ENCODE measurements around the gene TRIO. TPM values are rescaled to one million over a fixed set of nuclear protein-coding genes. Genes with fewer than 3 reads are reported as not detected.
"Not testable (repeated sequence)": the region's sequence is repeated elsewhere in the genome, so short reads cannot be mapped to it uniquely, and the experiment has no call there.

TRIO gene
- total and polyA plus RNA-seq, 11 donors = 35.2 to 99.1 (median 58.4) TPM

DNA sequence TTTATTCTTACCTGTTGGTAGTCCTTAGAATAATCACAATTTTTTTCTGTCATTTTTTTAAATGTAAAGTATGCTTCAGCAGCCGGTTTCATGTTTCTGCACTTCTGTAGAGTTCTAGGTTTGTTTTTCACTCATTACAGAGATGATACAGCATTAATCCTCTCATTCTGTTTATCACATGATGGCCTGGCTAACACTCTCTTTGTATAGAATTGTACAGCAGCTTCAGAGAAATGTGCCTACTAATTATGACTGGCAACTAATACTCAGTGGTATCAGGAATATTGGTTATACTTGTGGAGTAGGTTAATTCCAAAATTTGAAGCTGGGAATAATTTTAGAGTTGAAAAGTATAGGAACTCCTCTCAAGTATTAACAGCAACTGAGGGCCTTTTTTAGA lies 245.6 kb downstream of the TRIO start:
- ATAC-seq (no peak), DNase-seq (no peak)
- Histone ChIP-seq H3K36me3 (peaks cover 3 to 100% (median 90%) of the 10 kb centered on the region in 9 donors), H3K27me3 (no peaks in the 10 kb centered on the region), H3K9me3 (peaks cover 0 to 4% (median 0%) of the 10 kb centered on the region in 12 donors), H3K4me1 (no peaks in the 10 kb centered on the region), H3K27ac (no peak overlapping the region), H3K4me3 (no peak overlapping the region)
- TF ChIP-seq POLR2A (IDR thresholded peaks at IDR 0.05) (no peak), CTCF (IDR thresholded peaks at IDR 0.05) (no peak)
- WGBS, 4 donors = 92 to 100% (median 95%) methylated on average over 1 of the region's 1 CpG
- intact Hi-C loops (cut with DNase I) = no loop called here

DNA sequence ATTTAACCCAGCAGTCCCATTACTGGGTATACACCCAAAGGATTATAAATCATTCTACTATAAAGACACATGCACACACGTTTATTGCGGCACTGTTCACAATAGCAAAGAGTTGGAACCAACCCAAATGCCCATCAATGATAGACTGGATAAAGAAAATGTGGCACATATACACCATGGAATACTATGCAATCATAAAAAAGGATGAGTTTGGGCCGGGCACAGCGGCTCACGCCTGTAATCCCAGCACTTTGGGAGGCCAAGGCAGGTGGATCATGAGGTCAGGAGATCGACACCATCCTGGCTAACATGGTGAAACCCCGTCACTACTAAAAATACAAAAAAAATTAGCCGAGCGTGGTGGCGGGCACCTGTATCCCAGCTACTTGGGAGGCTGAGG lies 249.4 kb downstream of the TRIO start:
- not testable (repeated sequence) for H3K27ac ChIP-seq, DNase-seq, H3K4me3 ChIP-seq, H3K27me3 ChIP-seq, ATAC-seq, H3K4me1 ChIP-seq, H3K9me3 ChIP-seq
- peaks cover 3 to 100% (median 95%) of the 10 kb centered on the region in 9 donors for H3K36me3 ChIP-seq
- WGBS, 4 donors = 96 to 99% (median 98%) methylated on average over 10 of the region's 10 CpGs
- intact Hi-C loops (cut with DNase I) = loop anchor here in 6 of 10 donors (5.0 to 10.0 kb wide), 3 partner anchors 252 to 622 kb away; partner anchors contain the start of gene OTULIN (in 1 of the 6)

DNA sequence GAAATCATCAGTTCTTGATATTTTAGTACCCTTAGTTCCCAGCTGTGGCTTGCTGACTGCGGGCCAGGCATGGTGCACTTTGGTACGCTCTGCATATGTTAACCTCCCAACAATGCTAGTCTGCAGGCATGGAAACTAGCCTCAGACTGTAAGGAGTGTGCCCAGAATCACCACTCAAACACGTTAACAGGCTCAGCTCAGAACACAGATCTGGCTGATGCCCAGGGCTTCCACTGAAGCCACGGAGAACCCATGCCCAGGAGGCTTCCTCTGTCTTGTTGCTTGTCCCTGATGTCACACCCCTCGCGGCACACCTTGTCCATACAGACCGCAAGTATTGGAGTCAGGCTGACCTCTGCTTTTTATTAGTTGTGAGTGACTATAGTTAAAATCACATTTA lies 251.2 kb downstream of the TRIO start:
- DNase-seq (peak in 2 of 5 donors; percentile 52 to 58), ATAC-seq (peak; percentile 69 to 95 (median 91))
- WGBS, 4 donors = 58 to 70% (median 61%) methylated on average over 7 of the region's 7 CpGs
- Histone ChIP-seq H3K27ac (no peak overlapping the region), H3K9me3 (peaks cover 0 to 4% (median 0%) of the 10 kb centered on the region in 12 donors), H3K36me3 (peaks cover 0 to 98% (median 84%) of the 10 kb centered on the region in 9 donors), H3K27me3 (no peaks in the 10 kb centered on the region), H3K4me1 (peaks cover 0 to 11% (median 1%) of the 10 kb centered on the region in 12 donors), H3K4me3 (no peak overlapping the region)
- intact Hi-C loops (cut with DNase I) = loop anchor here in 6 of 10 donors (5.0 to 10.0 kb wide), 3 partner anchors 250 to 620 kb away; partner anchors contain the start of gene OTULIN (in 1 of the 6)
- TF ChIP-seq POLR2A (IDR thresholded peaks at IDR 0.05) (no peak), CTCF (IDR thresholded peaks at IDR 0.05) (no peak)

DNA sequence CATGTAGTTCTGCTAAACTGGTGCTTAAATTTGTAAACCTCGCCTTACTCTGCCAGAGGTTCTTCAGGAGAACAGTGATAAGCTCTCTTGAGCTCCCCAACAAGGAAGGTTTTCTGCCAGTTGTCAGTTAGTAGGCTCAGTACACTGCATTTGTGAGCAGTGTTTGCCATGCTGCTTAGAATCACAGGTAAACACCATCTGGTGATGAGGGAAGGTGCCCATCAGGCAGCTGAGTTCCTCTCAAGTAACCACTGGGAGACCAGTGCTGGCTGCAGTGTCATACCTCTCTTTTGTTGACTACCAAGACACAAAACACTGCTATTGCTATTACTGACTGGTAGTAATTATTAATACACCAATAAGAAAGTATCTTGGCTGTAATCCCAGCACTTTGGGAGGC lies 252.3 kb downstream of the TRIO start:
- 63 to 83% (median 78%) methylated on average over 1 of the region's 1 CpG for WGBS, 4 donors
- no peak for ATAC-seq

More for the DNA sequence above, 252.3 kb downstream of the TRIO start:
- Histone ChIP-seq H3K4me3 (no peak overlapping the region), H3K9me3 (peaks cover 0 to 4% (median 0%) of the 10 kb centered on the region in 12 donors), H3K4me1 (peaks cover 0 to 21% (median 6%) of the 10 kb centered on the region in 12 donors), H3K27ac (no peak overlapping the region), H3K36me3 (peaks cover 0 to 98% (median 77%) of the 10 kb centered on the region in 9 donors), H3K27me3 (no peaks in the 10 kb centered on the region)
- DNase-seq = no peak
- intact Hi-C loops (cut with DNase I) = loop anchor here in 8 of 10 donors (5.0 to 10.0 kb wide), 5 partner anchors 72 to 619 kb away; no protein-coding TSS in a partner anchor
- TF ChIP-seq POLR2A (IDR thresholded peaks at IDR 0.05) (no peak), CTCF (IDR thresholded peaks at IDR 0.05) (no peak)
